ENCODE measurements around the gene SASH1.

Gene SASH1

GRCh38 chr6:148535381-148535780 is 192.7 kb downstream of the SASH1 start:
- Histone ChIP-seq H3K36me3 (ENCODE audit: control insufficient read depth, low read length) (no peaks in the 10 kb centered on the region), H3K4me2 (ENCODE audit: low read length) (no peak overlapping the region), H4K20me1 (ENCODE audit: control insufficient read depth, insufficient read depth, low read depth, low read length) (no peaks in the 10 kb centered on the region), H3K9me2 (replicated peaks; ENCODE audit: control insufficient read depth, low read length) (no peaks in the 10 kb centered on the region), H3K4me1 (ENCODE audit: control insufficient read depth, low read length) (peaks cover 5% of the 10 kb centered on the region; the same call in 1 of the 2 replicates), H3K9me3 (ENCODE audit: control insufficient read depth, insufficient read depth, low read length) (no peaks in the 10 kb centered on the region), H3F3A (ENCODE audit: control insufficient read depth, insufficient read depth) (no peaks in the 10 kb centered on the region), H3K27me3 (ENCODE audit: control insufficient read depth, low read length) (peaks cover 2% of the 10 kb centered on the region; the same call in 1 of the 2 replicates), H3K27ac (ENCODE audit: low read depth, low read length) (no peak overlapping the region), H3K4me3 (ENCODE audit: low read length) (no peak overlapping the region), H3K79me2 (ENCODE audit: control insufficient read depth, low read length) (no peaks in the 10 kb centered on the region)
- TF ChIP-seq EZH2phosphoT487 (IDR thresholded peaks at IDR 0.05; ENCODE audit: borderline replicate concordance, low read length) (no peak), CTCF (IDR thresholded peaks at IDR 0.05; ENCODE audit: low read depth, low read length, poor library complexity, severe bottlenecking) (no peak)

- peaks cover 8% of the 10 kb centered on the region; the same call in 1 of the 2 replicates for H3K27me3 ChIP-seq (ENCODE audit: control insufficient read depth, low read length)
- no peaks in the 10 kb centered on the region for H3K9me3 ChIP-seq (ENCODE audit: control insufficient read depth, insufficient read depth, low read length)
- H3K27ac ChIP-seq (ENCODE audit: low read depth, low read length) = no peak overlapping the region
- no peak for TF ChIP-seq CTCF (IDR thresholded peaks at IDR 0.05; ENCODE audit: low read depth, low read length, poor library complexity, severe bottlenecking)
- TF ChIP-seq EZH2phosphoT487 (IDR thresholded peaks at IDR 0.05; ENCODE audit: borderline replicate concordance, low read length) = no peak
- H3K4me2 ChIP-seq (ENCODE audit: low read length) = no peak overlapping the region
- H3K4me1 ChIP-seq (ENCODE audit: control insufficient read depth, low read length) = no peaks in the 10 kb centered on the region
- H3K4me3 ChIP-seq (ENCODE audit: low read length) = no peak overlapping the region
- H4K20me1 ChIP-seq (ENCODE audit: control insufficient read depth, insufficient read depth, low read depth, low read length) = no peaks in the 10 kb centered on the region
- H3K36me3 ChIP-seq (ENCODE audit: control insufficient read depth, low read length) = no peaks in the 10 kb centered on the region
- H3K9me2 ChIP-seq (replicated peaks; ENCODE audit: control insufficient read depth, low read length) = no peaks in the 10 kb centered on the region
- H3F3A ChIP-seq (ENCODE audit: control insufficient read depth, insufficient read depth) = no peaks in the 10 kb centered on the region
- no peaks in the 10 kb centered on the region for H3K79me2 ChIP-seq (ENCODE audit: control insufficient read depth, low read length)
Observed at GRCh38 chr6:148535976-148536375, 193.3 kb downstream of the SASH1 start.

GRCh38 chr6:148538261-148539190 is 195.9 kb downstream of the SASH1 start:
- Histone ChIP-seq H3K27ac (ENCODE audit: low read depth, low read length) (no peak overlapping the region), H3K27me3 (ENCODE audit: control insufficient read depth, low read length) (peaks cover 8% of the 10 kb centered on the region; the same call in 1 of the 2 replicates), H3K4me1 (ENCODE audit: control insufficient read depth, low read length) (no peaks in the 10 kb centered on the region), H3K4me3 (ENCODE audit: low read length) (no peak overlapping the region), H3K79me2 (ENCODE audit: control insufficient read depth, low read length) (no peaks in the 10 kb centered on the region), H3K9me3 (ENCODE audit: control insufficient read depth, insufficient read depth, low read length) (no peaks in the 10 kb centered on the region), H3F3A (ENCODE audit: control insufficient read depth, insufficient read depth) (no peaks in the 10 kb centered on the region), H3K9me2 (replicated peaks; ENCODE audit: control insufficient read depth, low read length) (no peaks in the 10 kb centered on the region), H3K4me2 (ENCODE audit: low read length) (no peak overlapping the region), H3K36me3 (ENCODE audit: control insufficient read depth, low read length) (no peaks in the 10 kb centered on the region), H4K20me1 (ENCODE audit: control insufficient read depth, insufficient read depth, low read depth, low read length) (no peaks in the 10 kb centered on the region)
- TF ChIP-seq EZH2phosphoT487 (IDR thresholded peaks at IDR 0.05; ENCODE audit: borderline replicate concordance, low read length) = no peak
- TF ChIP-seq CTCF (IDR thresholded peaks at IDR 0.05; ENCODE audit: low read depth, low read length, poor library complexity, severe bottlenecking) = no peak

Data from DOHH2 (cell line).